Measurements from ENCODE around the gene PPFIBP2.

The PPFIBP2 gene

DNA sequence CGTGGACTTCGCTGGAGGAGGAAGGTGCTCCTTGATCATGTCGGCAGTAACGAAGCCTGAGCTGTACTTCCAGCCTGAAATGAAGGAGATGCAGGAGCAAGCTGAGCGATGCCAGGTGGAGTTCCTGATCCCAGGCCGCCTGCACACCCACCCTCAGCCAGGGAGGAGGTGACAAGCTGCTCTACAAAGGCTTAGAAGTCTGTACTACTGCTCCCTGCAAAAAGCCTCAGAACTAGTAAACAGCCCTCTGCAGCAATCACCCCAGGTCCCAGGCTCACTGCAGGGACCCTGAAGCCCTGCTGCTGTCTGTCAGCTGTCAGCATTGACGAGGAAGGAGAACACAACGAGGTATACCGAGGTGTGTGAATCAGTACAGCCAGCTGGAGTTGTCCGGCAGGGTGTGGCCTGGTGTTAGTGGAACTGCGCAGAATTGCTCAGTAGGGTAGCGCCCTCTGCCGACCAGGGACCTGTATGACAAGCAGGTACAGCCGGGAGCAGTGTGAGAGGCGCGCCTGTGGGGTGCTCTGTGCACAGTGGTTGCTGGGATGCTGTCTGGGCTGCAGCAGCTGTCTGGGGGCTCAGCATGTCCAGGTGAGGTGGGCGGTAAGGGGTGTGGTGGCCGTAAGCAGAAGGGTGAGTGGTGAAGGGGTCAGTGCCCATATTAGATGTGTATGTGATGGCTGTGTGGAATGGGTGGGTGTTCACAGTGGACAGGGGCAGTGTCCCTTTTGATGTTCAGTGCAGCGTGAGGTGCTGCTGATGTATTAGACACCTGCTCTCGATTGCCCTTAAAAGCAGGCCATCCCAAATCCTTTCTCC, 151.9 kb downstream of the PPFIBP2 start:
- no peak overlapping the region for H3K4me3 ChIP-seq (ENCODE audit: low read length)
- TF ChIP-seq, protein P1, sequence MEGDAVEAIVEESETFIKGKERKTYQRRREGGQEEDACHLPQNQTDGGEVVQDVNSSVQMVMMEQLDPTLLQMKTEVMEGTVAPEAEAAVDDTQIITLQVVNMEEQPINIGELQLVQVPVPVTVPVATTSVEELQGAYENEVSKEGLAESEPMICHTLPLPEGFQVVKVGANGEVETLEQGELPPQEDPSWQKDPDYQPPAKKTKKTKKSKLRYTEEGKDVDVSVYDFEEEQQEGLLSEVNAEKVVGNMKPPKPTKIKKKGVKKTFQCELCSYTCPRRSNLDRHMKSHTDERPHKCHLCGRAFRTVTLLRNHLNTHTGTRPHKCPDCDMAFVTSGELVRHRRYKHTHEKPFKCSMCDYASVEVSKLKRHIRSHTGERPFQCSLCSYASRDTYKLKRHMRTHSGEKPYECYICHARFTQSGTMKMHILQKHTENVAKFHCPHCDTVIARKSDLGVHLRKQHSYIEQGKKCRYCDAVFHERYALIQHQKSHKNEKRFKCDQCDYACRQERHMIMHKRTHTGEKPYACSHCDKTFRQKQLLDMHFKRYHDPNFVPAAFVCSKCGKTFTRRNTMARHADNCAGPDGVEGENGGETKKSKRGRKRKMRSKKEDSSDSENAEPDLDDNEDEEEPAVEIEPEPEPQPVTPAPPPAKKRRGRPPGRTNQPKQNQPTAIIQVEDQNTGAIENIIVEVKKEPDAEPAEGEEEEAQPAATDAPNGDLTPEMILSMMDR (IDR thresholded peaks at IDR 0.05; ENCODE audit: insufficient read depth, low read depth, low read length, missing control alignments), result peak; percentile 90
- peak; percentile 83 for DNase-seq (ENCODE audit: low read depth)

DNA sequence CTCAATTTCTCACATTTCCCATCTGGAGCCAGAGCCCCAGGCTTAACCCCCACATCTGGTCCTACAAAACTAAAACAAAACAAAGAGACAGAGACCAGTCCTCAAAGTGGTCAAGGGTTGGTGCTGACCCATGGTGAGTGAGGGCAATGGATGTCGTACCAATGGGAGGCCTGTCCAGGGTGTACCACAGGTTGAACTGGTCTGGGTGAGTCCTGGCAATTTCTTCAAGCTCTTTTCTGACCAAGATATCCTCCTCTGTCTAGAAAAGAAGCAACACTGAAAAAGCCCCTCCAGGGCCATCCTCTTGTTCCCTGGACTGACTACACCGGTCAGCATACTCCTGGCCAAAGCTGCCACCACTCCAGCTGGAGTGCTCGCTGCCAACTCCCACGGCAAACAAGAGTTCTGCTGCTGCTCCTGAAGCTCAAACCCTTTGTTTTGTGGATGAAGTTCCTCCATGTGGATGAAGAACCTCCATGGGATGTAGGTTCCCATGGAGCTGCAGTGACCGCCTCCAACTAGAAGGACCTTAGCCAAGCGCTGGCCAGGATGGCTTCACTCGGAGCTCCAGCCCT, 152.6 kb downstream of the PPFIBP2 start:
- TF ChIP-seq, protein P1 (IDR thresholded peaks at IDR 0.05; ENCODE audit: insufficient read depth, low read depth, low read length, missing control alignments), result no peak
- no peak for DNase-seq (ENCODE audit: low read depth)
- no peak overlapping the region for H3K4me3 ChIP-seq (ENCODE audit: low read length)

DNA sequence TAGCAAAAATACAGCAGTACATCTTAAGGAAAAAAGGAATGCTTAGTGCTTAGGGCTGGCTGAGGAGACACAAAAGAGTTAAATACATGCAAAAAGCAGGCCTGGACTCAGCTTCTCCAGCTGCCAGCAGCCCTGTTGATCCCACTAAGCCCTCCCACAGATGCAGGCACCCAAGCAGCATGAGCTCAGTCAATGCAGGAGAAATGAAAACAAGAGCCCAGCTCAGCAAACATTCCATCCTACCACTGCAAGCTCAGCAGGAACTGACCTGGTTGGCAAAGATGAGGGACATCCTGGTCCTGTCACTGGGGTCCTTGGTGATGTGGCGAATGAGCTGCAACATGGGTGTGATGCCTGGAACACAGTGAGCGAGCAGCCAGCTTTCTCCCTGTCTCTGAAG, 153.7 kb downstream of the PPFIBP2 start:
- no peak for DNase-seq (ENCODE audit: low read depth)
- H3K4me3 ChIP-seq (ENCODE audit: low read length), result no peak overlapping the region
- TF ChIP-seq, protein P1 (IDR thresholded peaks at IDR 0.05; ENCODE audit: insufficient read depth, low read depth, low read length, missing control alignments), result no peak

DNA sequence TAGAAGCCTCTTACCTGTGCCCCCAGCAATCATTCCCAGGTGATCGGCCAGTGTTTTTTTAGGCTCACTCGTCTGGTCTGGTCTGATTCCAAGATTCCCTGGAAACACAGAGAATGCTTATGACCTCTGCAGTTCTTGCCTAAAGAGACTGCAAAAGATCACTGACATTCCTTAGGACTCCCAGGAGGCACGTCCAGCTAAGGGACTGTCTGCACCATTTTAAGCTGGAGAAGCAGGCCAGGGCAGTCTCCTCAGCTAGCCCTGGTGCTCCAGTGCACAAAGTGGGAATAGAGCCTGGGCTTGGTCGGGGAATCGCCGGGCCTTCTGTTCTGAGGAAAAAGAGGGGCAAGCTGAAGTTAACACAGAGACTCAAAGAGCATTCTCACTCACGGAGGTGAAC, 154.7 kb downstream of the PPFIBP2 start:
- DNase-seq (ENCODE audit: low read depth), result no peak
- no peak overlapping the region for H3K4me3 ChIP-seq (ENCODE audit: low read length)
- TF ChIP-seq, protein P1 (IDR thresholded peaks at IDR 0.05; ENCODE audit: insufficient read depth, low read depth, low read length, missing control alignments), result no peak

DNA sequence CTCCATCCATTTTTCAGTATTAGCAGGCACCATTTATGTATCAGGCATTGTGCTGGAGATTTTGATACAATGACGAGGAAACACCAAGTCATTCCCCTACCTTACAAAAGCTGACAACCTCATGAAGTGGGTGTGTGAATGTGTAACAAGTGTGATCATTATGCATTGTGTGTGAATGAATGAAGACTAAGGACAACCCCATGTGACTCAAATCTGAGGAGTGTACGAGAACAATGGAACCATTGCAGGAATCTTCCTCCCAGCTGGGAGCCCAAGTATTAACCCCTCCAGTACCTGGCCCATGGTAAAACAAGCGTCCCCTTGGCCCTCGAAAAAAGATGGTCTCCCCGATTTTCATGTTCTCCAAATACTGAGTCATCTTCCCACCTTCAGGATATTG, 155.1 kb downstream of the PPFIBP2 start:
- TF ChIP-seq, protein P1 (IDR thresholded peaks at IDR 0.05; ENCODE audit: insufficient read depth, low read depth, low read length, missing control alignments), result no peak
- peak; percentile 80 for DNase-seq (ENCODE audit: low read depth)
- no peak overlapping the region for H3K4me3 ChIP-seq (ENCODE audit: low read length)

DNA sequence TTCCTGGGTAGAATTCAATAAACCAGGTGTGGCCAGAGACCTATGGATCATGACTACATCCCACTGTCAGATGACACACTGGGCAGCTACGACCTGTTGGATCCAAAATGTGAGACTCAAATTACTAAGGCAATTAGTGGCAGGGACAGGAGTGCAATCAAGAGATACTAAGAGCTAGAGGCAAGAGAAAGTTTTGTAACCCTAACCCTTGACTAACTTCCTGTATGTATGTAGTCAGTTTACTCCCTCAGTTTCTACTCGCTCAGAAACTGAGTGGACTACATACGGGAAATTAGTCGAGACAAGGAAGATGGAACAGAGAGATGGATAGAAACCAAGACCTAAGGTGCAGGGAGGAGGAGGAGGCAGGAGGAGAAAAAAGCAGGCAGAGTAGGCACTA, 156.8 kb downstream of the PPFIBP2 start:
- no peak overlapping the region for H3K4me3 ChIP-seq (ENCODE audit: low read length)
- peak; percentile 60 for DNase-seq (ENCODE audit: low read depth)
- TF ChIP-seq, protein P1 (IDR thresholded peaks at IDR 0.05; ENCODE audit: insufficient read depth, low read depth, low read length, missing control alignments), result no peak
